Type B pancreatic cell (in vitro differentiated cells): Measurements from ENCODE around the gene PHF10. TPM values are rescaled to one million over a fixed set of nuclear protein-coding genes. Genes with fewer than 3 reads are reported as not detected.

Source experiments
- DNase-seq: peaks from one replicate; pipeline ENCODE4 v3.0.0; 2021; ENCODE audit warnings: mixed read lengths; ENCODE audit not compliant: unreplicated experiment; ENCODE audit errors: extremely low spot score
- H3K27ac Mint-ChIP-seq: 2 replicates; pipeline ENCODE4 v1.8.0; 2021; ENCODE audit warnings: mild to moderate bottlenecking, mixed read lengths
- H3K27me3 Mint-ChIP-seq: 2 replicates; pipeline ENCODE4 v1.8.0; 2021; ENCODE audit warnings: mixed read lengths
- H3K36me3 Mint-ChIP-seq: 2 replicates; pipeline ENCODE4 v1.8.0; 2021; ENCODE audit warnings: mixed read lengths
- H3K4me1 Mint-ChIP-seq: one replicate; pipeline ENCODE4 v1.8.0; 2021; ENCODE audit warnings: mixed read lengths; ENCODE audit not compliant: unreplicated experiment
- H3K4me3 Mint-ChIP-seq: 2 replicates; pipeline ENCODE4 v1.8.0; 2021; ENCODE audit warnings: mild to moderate bottlenecking, mixed read lengths
- H3K9me3 Mint-ChIP-seq: 2 replicates; pipeline ENCODE4 v1.8.0; 2021; ENCODE audit warnings: mixed read lengths
- total RNA-seq: library from RNA; stranded (reverse); gene quantifications from 2 replicates; pipeline ENCODE4 v1.2.1, GENCODE V29; 2021; ENCODE audit warnings: low replicate concordance
- TF ChIP-seq, protein P1 (sequence below): fragments of 200-600 bp; sonication (generic); conservative IDR thresholded peaks from 2 replicates; pipeline ENCODE4 v1.5.0; 2021; ENCODE audit warnings: antibody characterized with exemption, mild to moderate bottlenecking

The PHF10 gene
- total RNA-seq, 1 donor from 2014 or later: 59.9 TPM

DNA sequence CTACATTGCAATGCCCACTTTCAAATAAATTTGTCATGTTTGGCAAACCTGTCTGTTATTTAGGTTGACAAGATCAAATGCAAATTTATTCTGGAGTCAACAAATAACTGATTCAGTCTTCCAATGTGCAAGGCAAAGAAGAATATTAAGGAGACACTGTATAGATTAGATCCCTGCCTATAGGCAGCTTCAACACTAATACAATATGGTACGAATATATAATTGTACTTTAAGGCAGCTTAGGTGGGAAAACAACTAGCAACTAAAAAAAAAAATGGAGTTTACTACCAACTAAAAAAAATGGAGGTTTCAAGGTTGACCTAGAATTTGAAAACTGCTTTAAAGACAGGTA, 1.7 kb upstream of the PHF10 start:
- H3K9me3 Mint-ChIP-seq: no peaks in the 10 kb centered on the region
- peaks cover 3% of the 10 kb centered on the region for H3K27me3 Mint-ChIP-seq
- H3K4me1 Mint-ChIP-seq: peaks cover 25% of the 10 kb centered on the region
- peak overlapping the region; percentile 93 for H3K4me3 Mint-ChIP-seq
- DNase-seq: no peak
- no peaks in the 10 kb centered on the region for H3K36me3 Mint-ChIP-seq
- TF ChIP-seq, protein P1, sequence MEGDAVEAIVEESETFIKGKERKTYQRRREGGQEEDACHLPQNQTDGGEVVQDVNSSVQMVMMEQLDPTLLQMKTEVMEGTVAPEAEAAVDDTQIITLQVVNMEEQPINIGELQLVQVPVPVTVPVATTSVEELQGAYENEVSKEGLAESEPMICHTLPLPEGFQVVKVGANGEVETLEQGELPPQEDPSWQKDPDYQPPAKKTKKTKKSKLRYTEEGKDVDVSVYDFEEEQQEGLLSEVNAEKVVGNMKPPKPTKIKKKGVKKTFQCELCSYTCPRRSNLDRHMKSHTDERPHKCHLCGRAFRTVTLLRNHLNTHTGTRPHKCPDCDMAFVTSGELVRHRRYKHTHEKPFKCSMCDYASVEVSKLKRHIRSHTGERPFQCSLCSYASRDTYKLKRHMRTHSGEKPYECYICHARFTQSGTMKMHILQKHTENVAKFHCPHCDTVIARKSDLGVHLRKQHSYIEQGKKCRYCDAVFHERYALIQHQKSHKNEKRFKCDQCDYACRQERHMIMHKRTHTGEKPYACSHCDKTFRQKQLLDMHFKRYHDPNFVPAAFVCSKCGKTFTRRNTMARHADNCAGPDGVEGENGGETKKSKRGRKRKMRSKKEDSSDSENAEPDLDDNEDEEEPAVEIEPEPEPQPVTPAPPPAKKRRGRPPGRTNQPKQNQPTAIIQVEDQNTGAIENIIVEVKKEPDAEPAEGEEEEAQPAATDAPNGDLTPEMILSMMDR: no peak
- peak overlapping the region; percentile 96 for H3K27ac Mint-ChIP-seq

- Mint-ChIP-seq H3K36me3 (peaks cover under 1% of the 10 kb centered on the region), H3K9me3 (no peaks in the 10 kb centered on the region), H3K4me1 (peaks cover 26% of the 10 kb centered on the region), H3K27ac (peak overlapping the region; percentile 96), H3K27me3 (peaks cover 3% of the 10 kb centered on the region), H3K4me3 (peak overlapping the region; percentile 93)
- TF ChIP-seq, protein P1: no peak
- no peak for DNase-seq
Observed at GRCh38 chr6:169725125-169726048, 1.1 kb upstream of the PHF10 start.

GRCh38 chr6:169723991-169724493, 258 bp downstream of the PHF10 start:
- Mint-ChIP-seq H3K4me3 (peak overlapping the region; percentile 68), H3K27ac (no peak overlapping the region), H3K27me3 (peaks cover 3% of the 10 kb centered on the region), H3K36me3 (peaks cover 5% of the 10 kb centered on the region), H3K9me3 (no peaks in the 10 kb centered on the region), H3K4me1 (peaks cover 36% of the 10 kb centered on the region)
- no peak for DNase-seq
- TF ChIP-seq, protein P1: no peak

DNA sequence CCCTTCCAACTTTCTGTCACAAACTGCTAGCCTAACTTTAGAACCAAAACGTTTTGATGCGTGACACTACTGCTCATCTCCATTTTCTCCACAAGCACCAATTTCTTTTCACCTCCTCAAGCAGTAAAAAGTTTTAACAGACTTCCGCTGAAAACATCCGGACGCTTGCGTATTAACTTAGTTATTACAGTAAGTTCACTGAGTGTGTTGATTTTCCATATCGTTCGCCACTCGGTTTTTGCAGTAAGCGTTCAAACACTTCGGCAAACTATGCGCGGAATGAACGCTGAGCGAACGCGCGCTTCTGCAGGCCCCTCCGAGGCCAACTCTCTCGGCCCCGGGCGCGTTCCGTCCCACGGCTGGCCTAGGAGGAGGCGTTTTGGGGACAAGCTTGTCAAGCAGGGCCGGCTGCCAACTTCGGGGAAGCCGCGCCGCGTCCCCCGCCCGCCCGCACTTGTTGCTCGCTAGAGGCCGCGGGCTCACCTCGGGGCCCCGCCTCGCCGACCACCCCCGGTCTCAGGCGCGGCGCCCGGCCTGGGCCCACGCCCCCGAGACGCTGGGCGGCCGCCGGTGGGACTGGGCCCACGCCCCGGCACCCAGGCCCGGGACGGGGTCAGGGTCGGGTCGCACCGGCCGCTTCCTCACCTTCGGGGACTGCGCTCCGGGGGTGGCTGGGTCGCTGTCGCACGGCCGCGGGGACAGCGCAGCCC, 945 bp downstream of the PHF10 start:
- TF ChIP-seq, protein P1: no peak
- Mint-ChIP-seq H3K27me3 (peaks cover 3% of the 10 kb centered on the region), H3K36me3 (peaks cover 5% of the 10 kb centered on the region), H3K9me3 (no peaks in the 10 kb centered on the region), H3K4me3 (peak overlapping the region; percentile 95), H3K27ac (peak overlapping the region; percentile 94), H3K4me1 (peaks cover 38% of the 10 kb centered on the region)
- no peak for DNase-seq

- Mint-ChIP-seq H3K27ac (peak overlapping the region; percentile 94), H3K36me3 (peaks cover 5% of the 10 kb centered on the region), H3K4me3 (peak overlapping the region; percentile 95), H3K27me3 (peaks cover 3% of the 10 kb centered on the region), H3K4me1 (peaks cover 32% of the 10 kb centered on the region), H3K9me3 (no peaks in the 10 kb centered on the region)
- TF ChIP-seq, protein P1: no peak
- DNase-seq: no peak
Observed at GRCh38 chr6:169722362-169723199, 1.7 kb downstream of the PHF10 start.
